ENCODE measurements around the gene SLC13A3.

DNA sequence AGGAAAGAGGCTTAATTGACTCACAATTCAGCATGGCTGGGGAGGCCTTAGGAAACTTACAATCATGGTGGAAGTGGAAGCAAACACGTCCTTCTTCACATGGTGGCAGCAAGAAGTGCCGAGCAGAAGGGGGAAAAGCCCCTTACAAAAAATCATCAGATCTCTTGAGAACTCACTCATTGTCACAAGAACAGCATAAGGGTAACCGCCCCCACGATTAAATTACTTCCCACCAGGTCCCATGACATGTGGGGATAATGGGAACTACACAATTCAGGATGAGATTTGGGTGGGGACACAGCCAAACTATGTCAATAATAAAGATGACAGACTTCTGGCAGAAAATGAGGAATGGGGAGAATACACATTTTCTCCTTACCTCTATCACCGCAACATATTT lies 80.3 kb downstream of the SLC13A3 start:
- TF ChIP-seq, protein P1, sequence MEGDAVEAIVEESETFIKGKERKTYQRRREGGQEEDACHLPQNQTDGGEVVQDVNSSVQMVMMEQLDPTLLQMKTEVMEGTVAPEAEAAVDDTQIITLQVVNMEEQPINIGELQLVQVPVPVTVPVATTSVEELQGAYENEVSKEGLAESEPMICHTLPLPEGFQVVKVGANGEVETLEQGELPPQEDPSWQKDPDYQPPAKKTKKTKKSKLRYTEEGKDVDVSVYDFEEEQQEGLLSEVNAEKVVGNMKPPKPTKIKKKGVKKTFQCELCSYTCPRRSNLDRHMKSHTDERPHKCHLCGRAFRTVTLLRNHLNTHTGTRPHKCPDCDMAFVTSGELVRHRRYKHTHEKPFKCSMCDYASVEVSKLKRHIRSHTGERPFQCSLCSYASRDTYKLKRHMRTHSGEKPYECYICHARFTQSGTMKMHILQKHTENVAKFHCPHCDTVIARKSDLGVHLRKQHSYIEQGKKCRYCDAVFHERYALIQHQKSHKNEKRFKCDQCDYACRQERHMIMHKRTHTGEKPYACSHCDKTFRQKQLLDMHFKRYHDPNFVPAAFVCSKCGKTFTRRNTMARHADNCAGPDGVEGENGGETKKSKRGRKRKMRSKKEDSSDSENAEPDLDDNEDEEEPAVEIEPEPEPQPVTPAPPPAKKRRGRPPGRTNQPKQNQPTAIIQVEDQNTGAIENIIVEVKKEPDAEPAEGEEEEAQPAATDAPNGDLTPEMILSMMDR (conservative IDR thresholded peaks at IDR 0.05): no peak
- no peak for TF ChIP-seq EZH2 (IDR thresholded peaks at IDR 0.05; ENCODE audit: low read depth)

Measured in PC-9 (cell line).